Upper lobe of right lung (tissue), 1 donor: ENCODE data around the gene SCP2. TPM values are rescaled to one million over a fixed set of nuclear protein-coding genes. Genes with fewer than 3 reads are reported as not detected.

ENCODE experiments used
- ATAC-seq: fragments of 200-7000 bp; cut with Tn5 transposase; one replicate; pipeline ENCODE4 v1.9.1; 2020; ENCODE audit warnings: mild to moderate bottlenecking, moderate library complexity
- DNase-seq: peaks from one replicate; pipeline ENCODE4 v3.0.0-alpha.2; 2020
- H3K27ac ChIP-seq: fragments of 200-600 bp; one replicate; pipeline ENCODE4 v1.8.0; 2022
- H3K27me3 ChIP-seq: fragments of 200-600 bp; one replicate; pipeline ENCODE4 v1.8.0; 2022; ENCODE audit warnings: mild to moderate bottlenecking
- H3K36me3 ChIP-seq: fragments of 200-600 bp; one replicate; pipeline ENCODE4 v1.8.0; 2022
- H3K4me1 ChIP-seq: fragments of 200-600 bp; one replicate; pipeline ENCODE4 v1.8.0; 2022
- H3K4me3 ChIP-seq: fragments of 200-600 bp; one replicate; pipeline ENCODE4 v1.8.0; 2022; ENCODE audit warnings: mild to moderate bottlenecking
- H3K9me3 ChIP-seq: fragments of 200-600 bp; one replicate; pipeline ENCODE4 v1.8.0; 2022
- CTCF ChIP-seq: fragments of 200-600 bp; IDR thresholded peaks from one replicate; pipeline ENCODE4 v1.8.0; 2022; ENCODE audit warnings: antibody characterized with exemption
- intact Hi-C: fragments of 100-400 bp; cut with DNase I; formaldehyde crosslinking; loops from one replicate; pipeline ENCODE4 v1.11.0; 2022
- total RNA-seq: library from RNA; stranded (reverse); fragmentation: NEBNext Ultra II Directional; extraction: Animal tissue kit (Norgen Biotek cat#: 25700); gene quantifications from one replicate; pipeline ENCODE4 v1.2.1, GENCODE V29; 2021
- donor health status: DM: no; HTN: yes; CAD: no; lungs with severe emphysema.

Gene SCP2
- total RNA-seq, 1 donor from 2014 or later, result 140 TPM

- Histone ChIP-seq H3K4me3 (no peak overlapping the region), H3K4me1 (peaks cover under 1% of the 10 kb centered on the region), H3K27me3 (no peaks in the 10 kb centered on the region), H3K9me3 (no peaks in the 10 kb centered on the region), H3K27ac (no peak overlapping the region), H3K36me3 (no peaks in the 10 kb centered on the region)
- intact Hi-C loops, result no loop called here
- ATAC-seq, result no peak
- TF ChIP-seq CTCF, result no peak
- no peak for DNase-seq
These were observed 144.8 kb downstream of the SCP2 start for GRCh38 chr1:53071915-53072314.

GRCh38 chr1:53073287-53073686 lies 146.2 kb downstream of the SCP2 start:
- no peak overlapping the region for H3K27ac ChIP-seq
- no peaks in the 10 kb centered on the region for H3K9me3 ChIP-seq
- H3K4me3 ChIP-seq, result no peak overlapping the region
- intact Hi-C loops, result no loop called here
- DNase-seq (peak; percentile 19), ATAC-seq (no peak)
- TF ChIP-seq CTCF, result no peak
- no peaks in the 10 kb centered on the region for H3K27me3 ChIP-seq
- no peaks in the 10 kb centered on the region for H3K36me3 ChIP-seq
- no peaks in the 10 kb centered on the region for H3K4me1 ChIP-seq

- Histone ChIP-seq H3K27ac (no peak overlapping the region), H3K4me3 (no peak overlapping the region), H3K27me3 (no peaks in the 10 kb centered on the region), H3K36me3 (no peaks in the 10 kb centered on the region), H3K4me1 (no peaks in the 10 kb centered on the region), H3K9me3 (no peaks in the 10 kb centered on the region)
- no peak for TF ChIP-seq CTCF
- ATAC-seq (no peak), DNase-seq (peak; percentile 59)
- intact Hi-C loops, result no loop called here
These were observed 146.8 kb downstream of the SCP2 start for GRCh38 chr1:53073868-53074311.

DNA sequence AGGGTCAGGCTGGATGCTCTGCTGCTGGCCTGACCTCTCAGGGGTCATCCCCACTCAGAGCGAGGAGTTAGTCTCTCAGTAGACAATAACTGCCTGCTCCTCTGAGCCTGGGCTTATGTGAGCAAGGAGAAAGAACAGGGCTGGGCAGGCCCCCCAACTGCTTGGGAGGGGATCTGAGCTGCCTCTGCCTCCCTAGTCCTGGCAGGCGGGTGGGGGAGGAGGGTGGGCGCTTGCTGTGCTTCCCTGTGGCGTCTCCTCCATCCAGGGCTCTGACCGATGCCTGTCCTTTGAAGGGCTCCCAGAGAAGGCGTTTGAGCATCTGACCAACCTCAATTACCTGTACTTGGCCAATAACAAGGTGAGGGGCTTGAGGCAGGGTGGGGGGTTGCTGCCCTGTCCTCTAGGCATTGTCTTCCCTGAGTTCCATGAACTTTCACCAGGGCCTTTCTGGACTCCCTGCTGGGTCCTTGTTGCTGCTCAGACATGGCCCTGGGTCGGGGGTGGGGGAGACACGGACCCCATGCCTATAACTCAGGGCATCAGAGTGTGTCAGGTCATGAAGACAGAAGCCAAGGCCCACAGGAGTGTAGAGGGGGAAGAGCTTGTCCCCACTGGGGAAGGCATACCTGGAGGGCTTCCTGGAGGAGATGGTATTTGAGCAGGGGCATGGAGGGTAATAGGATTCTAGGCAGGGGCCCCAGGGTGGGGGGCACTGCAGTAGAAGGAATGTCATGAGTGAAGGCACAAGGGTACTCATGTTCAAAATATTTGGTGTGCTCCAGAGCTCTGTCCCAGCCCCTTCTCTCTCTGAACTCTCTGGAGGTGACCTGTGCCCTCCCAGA lies 147.5 kb downstream of the SCP2 start:
- Histone ChIP-seq H3K27ac (no peak overlapping the region), H3K4me3 (no peak overlapping the region), H3K4me1 (no peaks in the 10 kb centered on the region), H3K27me3 (no peaks in the 10 kb centered on the region), H3K9me3 (no peaks in the 10 kb centered on the region), H3K36me3 (no peaks in the 10 kb centered on the region)
- no peak for TF ChIP-seq CTCF
- ATAC-seq, result no peak
- peak; percentile 30 for DNase-seq
- intact Hi-C loops, result no loop called here

GRCh38 chr1:53075206-53075605 lies 148.1 kb downstream of the SCP2 start:
- DNase-seq (peak; percentile 46), ATAC-seq (no peak)
- Histone ChIP-seq H3K4me1 (no peaks in the 10 kb centered on the region), H3K27me3 (no peaks in the 10 kb centered on the region), H3K36me3 (no peaks in the 10 kb centered on the region), H3K27ac (no peak overlapping the region), H3K9me3 (no peaks in the 10 kb centered on the region), H3K4me3 (no peak overlapping the region)
- TF ChIP-seq CTCF, result no peak
- intact Hi-C loops, result no loop called here
